Peyer's patch (tissue), 4 donors: ENCODE data around the gene TMEM238.

Source experiments
- CTCF ChIP-seq, 6 experiments: fragments of 450-650 bp in 4 of 6; fragments of 200-600 bp in 2 of 6; sonication (generic) in 1 of 6; IDR thresholded peaks; one replicate each; pipeline ENCODE4 v1.5.1; 2017 to 2019; ENCODE audit warnings: antibody characterized with exemption in 6 of 6, mild to moderate bottlenecking in 3 of 6, moderate library complexity in 1 of 6
- POLR2A ChIP-seq, 2 donors: fragments of 450-650 bp; IDR thresholded peaks; one replicate each; pipeline ENCODE4 v1.5.1; 2017; ENCODE audit warnings: antibody characterized with exemption in 2 of 2, mild to moderate bottlenecking in 2 of 2, moderate library complexity in 2 of 2

DNA sequence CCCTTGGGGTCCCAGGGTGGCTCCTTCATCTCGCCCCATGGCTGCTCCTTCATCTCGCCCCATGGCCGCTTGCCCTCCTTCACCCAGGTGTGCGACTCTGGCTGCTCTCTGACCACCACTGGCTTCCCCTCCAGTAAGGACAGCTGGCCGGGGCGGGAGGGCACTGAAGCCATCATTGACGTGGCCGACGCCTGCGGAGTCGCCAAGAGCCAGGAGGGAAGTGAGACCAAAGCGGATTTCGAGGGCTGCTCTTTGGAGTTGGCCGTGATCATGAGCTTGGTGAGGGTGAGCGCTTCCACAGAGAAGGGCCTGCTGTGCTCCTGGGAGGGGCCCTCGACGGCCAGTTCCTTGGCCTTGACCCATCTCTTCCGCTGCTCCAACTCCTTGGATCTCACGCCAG, 25.6 kb downstream of the TMEM238 start:
- TF ChIP-seq CTCF (IDR thresholded peaks at IDR 0.05): no peak
- TF ChIP-seq POLR2A (IDR thresholded peaks at IDR 0.05): no peak
